OCI-LY7 (cell line): ENCODE results near the gene TREML4. TPM values are rescaled to one million over a fixed set of nuclear protein-coding genes. Genes with fewer than 3 reads are reported as not detected.

Source experiments
- BruUV-seq: library from RNA; stranded (reverse); fragments of 400-500 nt; replicated peaks from 2 replicates; lab custom pipeline; 2021; lab: Mats Ljungman, UMichigan
- CTCF ChIA-PET: fragments of 300-600 bp; sonication (Branson Sonifier 250); formaldehyde crosslinking; loops from one replicate; lab custom pipeline; 2022; ENCODE audit warnings: antibody characterized with exemption; ENCODE audit not compliant: unreplicated experiment; lab: Charles Lee
- POLR2A ChIA-PET: fragments of 300-600 bp; sonication (Branson Sonifier 250); formaldehyde crosslinking; loops from one replicate; lab custom pipeline; 2022; ENCODE audit warnings: antibody characterized with exemption; lab: Charles Lee
- DNase-seq: peaks from one replicate; pipeline ENCODE4 v3.0.0-alpha.2; 2015; ENCODE audit warnings: low spot score
- H2AFZ ChIP-seq: fragments of 200-600 bp; sonication (generic), shearing (Covaris generic); 2 replicates; pipeline ENCODE4 v1.6.1; 2014; ENCODE audit warnings: mild to moderate bottlenecking, antibody characterized with exemption, low read length, moderate library complexity
- H3K27ac ChIP-seq: fragments of 200-600 bp; sonication (generic); 2 replicates; pipeline ENCODE4 v1.5.1; 2014; ENCODE audit warnings: mixed run types, low read depth, mild to moderate bottlenecking, moderate library complexity, low read length, inconsistent platforms; ENCODE audit not compliant: poor library complexity, severe bottlenecking
- H3K36me3 ChIP-seq: fragments of 200-600 bp; sonication (generic); 2 replicates; pipeline ENCODE4 v1.6.1; 2014; ENCODE audit warnings: mild to moderate bottlenecking, antibody characterized with exemption, low read length, moderate library complexity, mixed read lengths; ENCODE audit not compliant: insufficient read depth
- H3K4me1 ChIP-seq: fragments of 200-600 bp; sonication (generic); 2 replicates; pipeline ENCODE4 v1.5.1; 2014; ENCODE audit warnings: mild to moderate bottlenecking, low read length; ENCODE audit not compliant: insufficient read depth, poor library complexity, severe bottlenecking
- H3K4me2 ChIP-seq: fragments of 200-600 bp; sonication (generic); 2 replicates; pipeline ENCODE4 v1.6.1; 2014; ENCODE audit warnings: mild to moderate bottlenecking, low read length
- H3K4me3 ChIP-seq: fragments of 200-600 bp; sonication (generic); 2 replicates; pipeline ENCODE4 v1.5.1; 2014; ENCODE audit warnings: mild to moderate bottlenecking, low read depth, low read length; ENCODE audit not compliant: poor library complexity, severe bottlenecking
- H3K79me2 ChIP-seq: fragments of 200-600 bp; sonication (generic); 2 replicates; pipeline ENCODE4 v1.6.1; 2016; ENCODE audit warnings: low read depth, mild to moderate bottlenecking, low read length, moderate library complexity, mixed read lengths; ENCODE audit not compliant: insufficient read depth
- H3K9me2 ChIP-seq: fragments of 200-600 bp; sonication (generic); 2 replicates; pipeline ENCODE4 v1.6.1; 2016; ENCODE audit warnings: mild to moderate bottlenecking, low read length, mixed read lengths; ENCODE audit not compliant: insufficient read depth
- H3K9me3 ChIP-seq: fragments of 200-600 bp; sonication (generic); 2 replicates; pipeline ENCODE4 v1.6.1; 2014; ENCODE audit warnings: mild to moderate bottlenecking, mixed run types, low read length, mixed read lengths
- H4K20me1 ChIP-seq: fragments of 200-600 bp; sonication (generic); 2 replicates; pipeline ENCODE4 v1.6.1; 2014; ENCODE audit warnings: mild to moderate bottlenecking, antibody characterized with exemption, low read length, moderate library complexity, mixed read lengths; ENCODE audit not compliant: insufficient read depth
- EZH2phosphoT487 ChIP-seq: fragments of 200-600 bp; sonication (generic); IDR thresholded peaks from 2 replicates; pipeline ENCODE4 v1.6.1; 2018; ENCODE audit warnings: low read depth, borderline replicate concordance, mild to moderate bottlenecking, mixed run types, antibody characterized with exemption, low read length, moderate library complexity, mixed read lengths
- intact Hi-C: fragments of 100-400 bp; cut with micrococcal nuclease; formaldehyde crosslinking; loops from one replicate; pipeline ENCODE4 v1.10.0; 2022; ENCODE audit not compliant: unreplicated experiment
- total RNA-seq, 2 experiments: library from RNA; depleted of rRNA in 1 of 2; stranded (reverse); fragments of >200 nt in 1 of 2; shearing (Covaris generic) in 1 of 2; gene quantifications; 2 replicates each; pipeline ENCODE4 v1.2.3, GENCODE V29; 2014 to 2022
- TF ChIP-seq, protein P1 (sequence below): fragments of 200-600 bp; sonication (generic); conservative IDR thresholded peaks from 2 replicates; pipeline ENCODE4 v1.5.1; 2014; ENCODE audit warnings: mild to moderate bottlenecking, antibody characterized with exemption, low read length, moderate library complexity, mixed read lengths

The TREML4 gene
- total RNA-seq, 2 experiments from 2014 or later = not detected

DNA sequence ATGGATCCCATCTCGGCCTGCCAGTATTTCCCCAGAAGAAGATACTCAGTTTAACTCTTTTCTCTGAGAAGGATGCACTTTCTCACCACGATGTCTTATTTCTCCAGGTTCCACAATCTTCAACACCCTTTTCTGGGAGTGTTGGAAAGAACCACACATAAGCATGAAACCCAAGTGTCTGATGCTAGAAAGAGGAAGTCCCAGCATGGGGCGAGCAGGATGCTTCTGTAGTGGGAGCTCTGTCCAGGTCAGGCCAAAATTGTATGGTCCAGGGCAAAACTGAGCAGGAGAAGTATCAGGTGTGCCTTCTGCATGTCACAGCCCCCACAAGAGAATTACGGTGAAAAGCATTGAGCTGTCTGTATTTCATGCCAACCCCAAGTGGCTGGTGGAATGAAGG lies 47.3 kb downstream of the TREML4 start:
- no peak for TF ChIP-seq EZH2phosphoT487
- TF ChIP-seq, protein P1, sequence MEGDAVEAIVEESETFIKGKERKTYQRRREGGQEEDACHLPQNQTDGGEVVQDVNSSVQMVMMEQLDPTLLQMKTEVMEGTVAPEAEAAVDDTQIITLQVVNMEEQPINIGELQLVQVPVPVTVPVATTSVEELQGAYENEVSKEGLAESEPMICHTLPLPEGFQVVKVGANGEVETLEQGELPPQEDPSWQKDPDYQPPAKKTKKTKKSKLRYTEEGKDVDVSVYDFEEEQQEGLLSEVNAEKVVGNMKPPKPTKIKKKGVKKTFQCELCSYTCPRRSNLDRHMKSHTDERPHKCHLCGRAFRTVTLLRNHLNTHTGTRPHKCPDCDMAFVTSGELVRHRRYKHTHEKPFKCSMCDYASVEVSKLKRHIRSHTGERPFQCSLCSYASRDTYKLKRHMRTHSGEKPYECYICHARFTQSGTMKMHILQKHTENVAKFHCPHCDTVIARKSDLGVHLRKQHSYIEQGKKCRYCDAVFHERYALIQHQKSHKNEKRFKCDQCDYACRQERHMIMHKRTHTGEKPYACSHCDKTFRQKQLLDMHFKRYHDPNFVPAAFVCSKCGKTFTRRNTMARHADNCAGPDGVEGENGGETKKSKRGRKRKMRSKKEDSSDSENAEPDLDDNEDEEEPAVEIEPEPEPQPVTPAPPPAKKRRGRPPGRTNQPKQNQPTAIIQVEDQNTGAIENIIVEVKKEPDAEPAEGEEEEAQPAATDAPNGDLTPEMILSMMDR = no peak
- intact Hi-C loops = no loop called here
- no peaks in the 10 kb centered on the region for H3K79me2 ChIP-seq
- no peaks in the 10 kb centered on the region for H3K9me3 ChIP-seq
- H3K4me1 ChIP-seq = no peaks in the 10 kb centered on the region
- H3K9me2 ChIP-seq = no peaks in the 10 kb centered on the region
- ChIA-PET CTCF (no interaction called here), POLR2A (no interaction called here)
- no TSS peak for BruUV-seq
- no peak overlapping the region for H2AFZ ChIP-seq
- no peak overlapping the region for H3K27ac ChIP-seq
- no peak for DNase-seq
- H3K4me3 ChIP-seq = no peak overlapping the region
- H3K4me2 ChIP-seq = no peak overlapping the region
- H4K20me1 ChIP-seq = no peaks in the 10 kb centered on the region
- H3K36me3 ChIP-seq = no peaks in the 10 kb centered on the region

DNA sequence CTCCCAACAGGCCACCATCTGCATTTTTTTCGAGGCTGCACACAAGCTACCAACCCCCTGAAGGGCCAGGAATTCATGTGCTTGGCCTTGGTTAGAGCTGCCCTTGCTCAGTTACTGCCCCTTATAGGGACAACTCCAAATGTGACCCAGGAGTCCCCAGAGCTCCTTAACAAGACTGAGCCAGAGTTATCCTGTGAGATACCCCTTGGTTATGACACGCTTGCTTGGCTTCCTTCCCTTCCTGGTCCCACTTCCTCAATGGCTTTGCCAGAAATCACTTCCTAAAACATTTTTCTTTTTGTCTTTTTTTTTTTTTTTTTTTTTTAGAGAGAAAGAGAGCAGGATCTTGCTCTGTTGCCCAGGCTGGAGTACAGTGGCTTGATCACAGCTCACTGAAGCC lies 49.5 kb downstream of the TREML4 start:
- H3K79me2 ChIP-seq = no peaks in the 10 kb centered on the region
- H4K20me1 ChIP-seq = no peaks in the 10 kb centered on the region
- BruUV-seq = no TSS peak
- DNase-seq = no peak
- no peak overlapping the region for H3K4me3 ChIP-seq
- no peaks in the 10 kb centered on the region for H3K36me3 ChIP-seq
- ChIA-PET CTCF (no interaction called here), POLR2A (interaction anchor here (0.7 to 1.1 kb wide), 3 partner anchors 10 to 205 kb away, joined by 3 to 5 read pairs (median 3); partner anchors contain the start of gene OARD1)
- intact Hi-C loops = no loop called here
- H3K9me3 ChIP-seq = no peaks in the 10 kb centered on the region
- TF ChIP-seq, protein P1 = no peak
- TF ChIP-seq EZH2phosphoT487 = no peak
- H3K4me1 ChIP-seq = no peaks in the 10 kb centered on the region
- H3K4me2 ChIP-seq = no peak overlapping the region
- H3K9me2 ChIP-seq = no peaks in the 10 kb centered on the region
- no peak overlapping the region for H2AFZ ChIP-seq
- no peak overlapping the region for H3K27ac ChIP-seq

DNA sequence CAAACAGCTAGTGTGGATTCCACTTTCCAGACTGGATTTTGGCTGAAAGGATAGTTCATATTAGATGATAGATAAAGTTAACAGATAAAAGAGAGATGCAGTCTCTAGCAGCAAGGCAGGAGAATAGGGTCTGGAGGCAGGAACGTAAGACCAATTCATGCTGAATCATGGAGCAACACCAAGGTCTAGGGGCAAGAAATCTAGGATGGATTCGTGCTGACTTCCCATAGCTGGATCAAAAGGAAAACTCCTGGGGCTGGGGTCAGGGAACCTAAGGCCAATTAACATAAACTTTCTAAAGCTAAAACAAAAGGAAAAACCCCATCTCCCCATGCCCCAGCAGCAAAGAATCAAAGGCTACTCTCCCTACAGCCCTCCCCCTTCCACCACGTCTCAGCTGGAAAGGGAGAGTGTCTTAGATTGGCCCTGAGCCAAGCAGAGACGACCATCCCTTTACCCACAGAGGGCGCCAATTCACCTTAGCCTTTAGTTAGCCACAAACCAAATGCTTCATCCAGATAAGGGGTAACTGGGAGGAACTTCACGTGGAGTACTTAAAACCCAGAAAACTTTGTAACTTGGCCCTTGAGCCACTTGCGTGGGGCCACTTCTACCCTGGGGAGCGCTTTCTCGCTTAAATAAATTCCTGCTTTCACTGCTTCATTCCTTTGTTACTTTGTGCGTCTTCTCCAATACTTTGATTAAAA lies 50.7 kb downstream of the TREML4 start:
- no peak overlapping the region for H3K4me2 ChIP-seq

More for the DNA sequence above, 50.7 kb downstream of the TREML4 start:
- Histone ChIP-seq H3K4me1 (no peaks in the 10 kb centered on the region), H3K4me3 (no peak overlapping the region), H2AFZ (no peak overlapping the region), H3K9me3 (no peaks in the 10 kb centered on the region), H3K27ac (no peak overlapping the region), H3K36me3 (no peaks in the 10 kb centered on the region), H4K20me1 (no peaks in the 10 kb centered on the region), H3K9me2 (no peaks in the 10 kb centered on the region), H3K79me2 (no peaks in the 10 kb centered on the region)
- no TSS peak for BruUV-seq
- no peak for TF ChIP-seq EZH2phosphoT487
- TF ChIP-seq, protein P1 = peak; percentile 80
- POLR2A ChIA-PET = interaction anchor here (0.6 to 0.8 kb wide), 4 partner anchors 17 to 167 kb away, joined by 3 read pairs; no protein-coding TSS in a partner anchor
- peak; percentile 72 for DNase-seq
- intact Hi-C loops = loop anchor here (1.0 kb wide), 1 partner anchor 39 kb away; no protein-coding TSS in a partner anchor
- CTCF ChIA-PET = no interaction called here
